ENCODE measurements around the gene B4GAT1.

DNA sequence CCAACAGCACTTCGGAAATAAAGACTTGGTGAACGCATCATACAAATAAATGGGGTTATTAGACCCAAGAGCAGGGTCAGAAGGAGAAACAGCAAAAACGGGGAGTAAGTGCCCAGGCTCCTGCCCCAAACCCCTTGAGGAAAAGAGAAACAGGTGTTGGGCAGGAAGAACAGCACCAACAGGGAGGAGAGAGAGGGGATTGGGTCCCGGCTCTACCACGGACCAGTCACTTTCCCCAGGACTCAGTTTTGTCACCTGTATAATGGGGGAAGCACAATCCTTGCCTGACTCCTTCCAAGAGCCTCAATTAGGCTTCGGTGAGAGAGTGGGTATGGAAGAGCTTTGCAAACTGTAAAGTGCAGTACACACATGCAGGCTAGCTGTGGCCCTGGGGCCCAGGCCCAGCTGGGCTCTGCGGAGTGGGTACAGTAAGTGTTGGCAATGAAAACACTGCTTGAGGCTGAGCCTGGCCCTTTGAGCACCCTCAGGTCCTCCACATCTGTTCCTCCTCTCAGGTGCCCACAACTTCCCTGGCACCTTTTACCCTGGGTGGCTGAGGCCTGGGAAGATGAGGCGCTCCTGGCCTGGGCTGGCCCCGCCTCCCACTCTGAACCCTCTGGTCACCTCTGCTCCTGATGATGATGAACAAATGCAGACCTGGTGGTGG, 15.2 kb upstream of the B4GAT1 start:
- TF ChIP-seq, protein P1, sequence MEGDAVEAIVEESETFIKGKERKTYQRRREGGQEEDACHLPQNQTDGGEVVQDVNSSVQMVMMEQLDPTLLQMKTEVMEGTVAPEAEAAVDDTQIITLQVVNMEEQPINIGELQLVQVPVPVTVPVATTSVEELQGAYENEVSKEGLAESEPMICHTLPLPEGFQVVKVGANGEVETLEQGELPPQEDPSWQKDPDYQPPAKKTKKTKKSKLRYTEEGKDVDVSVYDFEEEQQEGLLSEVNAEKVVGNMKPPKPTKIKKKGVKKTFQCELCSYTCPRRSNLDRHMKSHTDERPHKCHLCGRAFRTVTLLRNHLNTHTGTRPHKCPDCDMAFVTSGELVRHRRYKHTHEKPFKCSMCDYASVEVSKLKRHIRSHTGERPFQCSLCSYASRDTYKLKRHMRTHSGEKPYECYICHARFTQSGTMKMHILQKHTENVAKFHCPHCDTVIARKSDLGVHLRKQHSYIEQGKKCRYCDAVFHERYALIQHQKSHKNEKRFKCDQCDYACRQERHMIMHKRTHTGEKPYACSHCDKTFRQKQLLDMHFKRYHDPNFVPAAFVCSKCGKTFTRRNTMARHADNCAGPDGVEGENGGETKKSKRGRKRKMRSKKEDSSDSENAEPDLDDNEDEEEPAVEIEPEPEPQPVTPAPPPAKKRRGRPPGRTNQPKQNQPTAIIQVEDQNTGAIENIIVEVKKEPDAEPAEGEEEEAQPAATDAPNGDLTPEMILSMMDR (IDR thresholded peaks at IDR 0.05) = no peak
- no peak for TF ChIP-seq EZH2 (IDR thresholded peaks at IDR 0.05; ENCODE audit: borderline replicate concordance, insufficient read depth, low read depth, low read length, poor library complexity, severe bottlenecking)
